PC-3 (cell line): ENCODE data around the gene NPFF. TPM values are rescaled to one million over a fixed set of nuclear protein-coding genes. Genes with fewer than 3 reads are reported as not detected.
A peak's percentile ranks its signal among the peaks of the same experiment; 100 is the strongest.

Experiments
- ATAC-seq: fragments of 200-7000 bp; cut with Tn5 transposase; 2 replicates; pipeline ENCODE4 v1.9.1; 2020; ENCODE audit warnings: mild to moderate bottlenecking, moderate library complexity
- BruUV-seq: library from RNA; stranded (reverse); fragments of 400-500 nt; replicated peaks from 2 replicates; lab custom pipeline; 2021; lab: Mats Ljungman, UMichigan
- CTCF ChIA-PET: fragments of 300-600 bp; sonication (Branson Sonifier 250); formaldehyde crosslinking; loops from one replicate; lab custom pipeline; 2022; ENCODE audit warnings: antibody characterized with exemption; lab: Charles Lee
- POLR2A ChIA-PET: fragments of 300-600 bp; sonication (Branson Sonifier 250); formaldehyde crosslinking; loops from one replicate; lab custom pipeline; 2022; ENCODE audit warnings: antibody characterized with exemption; ENCODE audit not compliant: unreplicated experiment; lab: Charles Lee
- DNase-seq: peaks from one replicate; pipeline ENCODE4 v3.0.0-alpha.2; 2015
- H2AFZ ChIP-seq: fragments of 300-600 bp; sonication (generic); 2 replicates; pipeline ENCODE4 v1.6.0; 2016; ENCODE audit warnings: antibody characterized with exemption, low read length
- H3F3A ChIP-seq: fragments of 300-600 bp; sonication (generic); one replicate; pipeline ENCODE4 v1.6.0; 2017; ENCODE audit warnings: antibody characterized with exemption, low read length, control low read depth, mild to moderate bottlenecking; ENCODE audit not compliant: unreplicated experiment
- H3K27ac ChIP-seq: fragments of 300-600 bp; sonication (generic); 2 replicates; pipeline ENCODE4 v1.5.1; 2016; ENCODE audit warnings: mild to moderate bottlenecking, low read length
- H3K27me3 ChIP-seq: fragments of 300-600 bp; sonication (generic); 2 replicates; pipeline ENCODE4 v1.6.1; 2016; ENCODE audit warnings: low read length, mixed read lengths
- H3K36me3 ChIP-seq: fragments of 300-600 bp; sonication (generic); 2 replicates; pipeline ENCODE4 v1.6.1; 2016; ENCODE audit warnings: low read depth, mixed run types, low read length, mixed read lengths
- H3K4me1 ChIP-seq: fragments of 300-600 bp; sonication (generic); 2 replicates; pipeline ENCODE4 v1.5.1; 2016; ENCODE audit warnings: low read length; ENCODE audit not compliant: insufficient read depth
- H3K4me2 ChIP-seq: fragments of 300-600 bp; sonication (generic); 2 replicates; pipeline ENCODE4 v1.6.0; 2016; ENCODE audit warnings: low read length
- H3K4me3 ChIP-seq: fragments of 300-600 bp; sonication (generic); 2 replicates; pipeline ENCODE4 v1.5.1; 2016; ENCODE audit warnings: mild to moderate bottlenecking, low read length, mixed read lengths
- H3K79me2 ChIP-seq: fragments of 300-600 bp; sonication (generic); 2 replicates; pipeline ENCODE4 v1.6.1; 2017; ENCODE audit warnings: low read length, mixed read lengths
- H3K9ac ChIP-seq: fragments of 300-600 bp; sonication (generic); 2 replicates; pipeline ENCODE4 v1.6.0; 2016; ENCODE audit warnings: mild to moderate bottlenecking, low read length
- H3K9me2 ChIP-seq: fragments of 300-600 bp; sonication (generic); replicated peaks from 2 replicates; pipeline ENCODE4 v1.6.1; 2016; ENCODE audit warnings: mixed run types, low read length, mixed read lengths
- H3K9me3 ChIP-seq: fragments of 300-600 bp; sonication (generic); 2 replicates; pipeline ENCODE4 v1.6.1; 2016; ENCODE audit warnings: low read length, mixed read lengths
- H4K20me1 ChIP-seq: fragments of 300-600 bp; sonication (generic); 2 replicates; pipeline ENCODE4 v1.6.1; 2016; ENCODE audit warnings: low read length, mixed read lengths
- EZH2 ChIP-seq: fragments of 300-600 bp; sonication (generic); IDR thresholded peaks from one replicate; pipeline ENCODE4 v1.6.1; 2017; ENCODE audit warnings: antibody characterized with exemption, mild to moderate bottlenecking, low read length; ENCODE audit not compliant: unreplicated experiment
- EZH2phosphoT487 ChIP-seq: fragments of 300-600 bp; sonication (generic); IDR thresholded peaks from 2 replicates; pipeline ENCODE4 v1.6.1; 2018; ENCODE audit warnings: mild to moderate bottlenecking, antibody characterized with exemption, low read length, borderline replicate concordance
- intact Hi-C: fragments of 100-400 bp; cut with micrococcal nuclease; formaldehyde crosslinking; loops from 2 replicates; pipeline ENCODE4 v1.9.0; 2023
- total RNA-seq: library from RNA; depleted of rRNA; stranded (reverse); fragments of >200 nt; gene quantifications from 2 replicates; pipeline ENCODE4 v1.2.3, GENCODE V29; 2014
- TF ChIP-seq, protein P1 (sequence below): fragments of 300-600 bp; sonication (generic); conservative IDR thresholded peaks from 2 replicates; pipeline ENCODE4 v1.5.1; 2017; ENCODE audit warnings: antibody characterized with exemption, low read depth, mild to moderate bottlenecking, low read length

NPFF gene
- total RNA-seq, 1 experiment from 2014 or later, result not detected

DNA sequence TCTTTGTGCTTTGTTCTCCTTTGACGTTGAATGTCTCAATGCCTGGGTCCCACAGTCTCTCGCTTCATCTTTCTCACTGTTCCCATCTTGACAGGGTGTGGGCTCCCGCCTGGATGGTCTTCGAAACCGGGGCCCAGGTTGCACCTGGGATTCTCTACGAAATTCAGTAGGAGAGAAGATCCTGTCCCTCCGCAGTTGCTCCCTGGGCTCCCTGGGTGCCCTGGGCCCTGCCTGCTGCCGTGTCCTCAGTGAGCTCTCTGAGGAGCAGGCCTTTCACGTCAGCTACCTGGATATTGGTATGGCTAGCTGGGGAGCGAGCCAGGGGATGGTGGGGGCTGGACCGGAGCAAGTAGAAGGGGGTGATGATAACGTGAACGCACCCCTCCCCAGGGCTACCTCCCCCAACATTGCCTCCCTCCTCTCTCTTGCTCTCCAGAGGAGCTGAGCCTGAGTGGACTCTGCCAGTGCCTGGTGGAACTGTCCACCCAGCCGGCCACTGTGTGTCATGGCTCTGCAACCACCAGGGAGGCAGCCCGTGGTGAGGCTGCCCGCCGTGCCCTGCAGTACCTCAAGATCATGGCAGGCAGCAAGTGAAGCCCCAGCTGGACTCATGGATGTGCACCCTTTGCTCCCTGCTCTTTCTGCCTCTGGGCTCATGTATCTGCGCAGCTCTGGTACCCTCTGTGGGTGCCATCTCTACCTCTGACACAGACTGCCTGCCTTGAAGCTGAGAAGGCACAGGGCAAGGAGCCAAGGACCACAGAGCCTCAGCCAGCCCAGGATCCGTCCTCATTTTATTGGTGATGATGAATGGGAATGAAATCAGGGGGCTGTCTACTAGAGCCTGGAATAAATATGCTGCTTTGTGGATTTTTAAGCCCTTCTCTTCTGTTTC lies 1.5 kb downstream of the NPFF start:
- no peaks in the 10 kb centered on the region for H3F3A ChIP-seq
- intact Hi-C loops, result no loop called here
- H3K36me3 ChIP-seq, result peaks cover 21% of the 10 kb centered on the region; the same call in 1 of the 2 replicates
- CTCF ChIA-PET, result interaction anchor here (0.6 to 0.7 kb wide), 2 partner anchors 24 to 186 kb away, joined by 5 to 9 read pairs; no protein-coding TSS in a partner anchor
- 0 out of 2 replicates have a peak overlapping the region, but pooled peaks have one; percentile 20 for H3K9ac ChIP-seq
- H3K4me2 ChIP-seq, result no peak overlapping the region
- H3K27ac ChIP-seq, result peak overlapping the region; percentile 42
- no peaks in the 10 kb centered on the region for H3K27me3 ChIP-seq
- ATAC-seq (peak; percentile 31), DNase-seq (peak; percentile 53)
- TF ChIP-seq EZH2 (no peak), EZH2phosphoT487 (no peak)
- TF ChIP-seq, protein P1, sequence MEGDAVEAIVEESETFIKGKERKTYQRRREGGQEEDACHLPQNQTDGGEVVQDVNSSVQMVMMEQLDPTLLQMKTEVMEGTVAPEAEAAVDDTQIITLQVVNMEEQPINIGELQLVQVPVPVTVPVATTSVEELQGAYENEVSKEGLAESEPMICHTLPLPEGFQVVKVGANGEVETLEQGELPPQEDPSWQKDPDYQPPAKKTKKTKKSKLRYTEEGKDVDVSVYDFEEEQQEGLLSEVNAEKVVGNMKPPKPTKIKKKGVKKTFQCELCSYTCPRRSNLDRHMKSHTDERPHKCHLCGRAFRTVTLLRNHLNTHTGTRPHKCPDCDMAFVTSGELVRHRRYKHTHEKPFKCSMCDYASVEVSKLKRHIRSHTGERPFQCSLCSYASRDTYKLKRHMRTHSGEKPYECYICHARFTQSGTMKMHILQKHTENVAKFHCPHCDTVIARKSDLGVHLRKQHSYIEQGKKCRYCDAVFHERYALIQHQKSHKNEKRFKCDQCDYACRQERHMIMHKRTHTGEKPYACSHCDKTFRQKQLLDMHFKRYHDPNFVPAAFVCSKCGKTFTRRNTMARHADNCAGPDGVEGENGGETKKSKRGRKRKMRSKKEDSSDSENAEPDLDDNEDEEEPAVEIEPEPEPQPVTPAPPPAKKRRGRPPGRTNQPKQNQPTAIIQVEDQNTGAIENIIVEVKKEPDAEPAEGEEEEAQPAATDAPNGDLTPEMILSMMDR, result no peak
- H2AFZ ChIP-seq, result no peak overlapping the region
- H4K20me1 ChIP-seq, result no peaks in the 10 kb centered on the region
- peaks cover 27% of the 10 kb centered on the region for H3K79me2 ChIP-seq
- no peak overlapping the region for H3K4me3 ChIP-seq
- POLR2A ChIA-PET, result no interaction called here
- H3K4me1 ChIP-seq, result peaks cover 28% of the 10 kb centered on the region
- no TSS peak for BruUV-seq
- no peaks in the 10 kb centered on the region for H3K9me3 ChIP-seq
- no peaks in the 10 kb centered on the region for H3K9me2 ChIP-seq

DNA sequence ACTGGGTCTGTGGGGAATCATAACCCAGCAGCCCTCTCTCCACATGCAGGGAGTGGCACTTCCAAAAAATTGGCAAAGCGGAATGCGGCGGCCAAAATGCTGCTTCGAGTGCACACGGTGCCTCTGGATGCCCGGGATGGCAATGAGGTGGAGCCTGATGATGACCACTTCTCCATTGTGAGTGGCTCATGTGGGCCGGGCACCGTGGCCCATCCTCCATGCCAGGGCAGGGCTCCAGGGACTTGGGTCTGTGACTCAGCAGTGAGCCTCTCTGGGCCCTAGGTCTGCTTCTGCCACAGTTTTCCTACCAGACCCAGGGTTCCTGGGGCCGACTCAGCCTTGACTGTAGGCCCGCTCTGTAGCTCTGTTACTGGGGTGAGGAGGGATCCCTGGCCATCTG lies 2.2 kb downstream of the NPFF start:
- H3K4me2 ChIP-seq, result no peak overlapping the region
- no peaks in the 10 kb centered on the region for H3K27me3 ChIP-seq
- ChIA-PET CTCF (interaction anchor here (0.6 to 0.7 kb wide), 2 partner anchors 23 to 95 kb away, joined by 3 to 9 read pairs; no protein-coding TSS in a partner anchor), POLR2A (no interaction called here)
- H3K36me3 ChIP-seq, result peaks cover 21% of the 10 kb centered on the region; the same call in 1 of the 2 replicates
- H3K4me3 ChIP-seq, result no peak overlapping the region
- H3K9ac ChIP-seq, result 0 out of 2 replicates have a peak overlapping the region, but pooled peaks have one; percentile 20
- DNase-seq (peak; percentile 59), ATAC-seq (peak; percentile 2; the same call in 1 of the 2 replicates)
- H3K27ac ChIP-seq, result peak overlapping the region; percentile 42
- H3F3A ChIP-seq, result no peaks in the 10 kb centered on the region
- no peaks in the 10 kb centered on the region for H3K9me2 ChIP-seq
- no TSS peak for BruUV-seq
- H3K79me2 ChIP-seq, result peaks cover 27% of the 10 kb centered on the region
- no peak overlapping the region for H2AFZ ChIP-seq
- H4K20me1 ChIP-seq, result no peaks in the 10 kb centered on the region
- intact Hi-C loops, result no loop called here
- TF ChIP-seq, protein P1, result no peak
- TF ChIP-seq EZH2phosphoT487 (no peak), EZH2 (no peak)
- H3K4me1 ChIP-seq, result peaks cover 32% of the 10 kb centered on the region
- H3K9me3 ChIP-seq, result no peaks in the 10 kb centered on the region
